Measurements from ENCODE around the gene CLOCK. TPM values are rescaled to one million over a fixed set of nuclear protein-coding genes. Genes with fewer than 3 reads are reported as not detected.

The CLOCK gene
- total RNA-seq, 1 donor from 2014 or later = 26.1 TPM

- Mint-ChIP-seq H3K4me3 (ENCODE audit: unreplicated experiment) (peak overlapping the region; percentile 98), H3K9me3 (ENCODE audit: low read depth) (no peaks in the 10 kb centered on the region), H3K27ac (ENCODE audit: unreplicated experiment) (peak overlapping the region; percentile 97), H3K4me1 (ENCODE audit: low read depth) (peaks cover 54% of the 10 kb centered on the region), H3K36me3 (ENCODE audit: low read depth) (peaks cover 15% of the 10 kb centered on the region), H3K27me3 (ENCODE audit: low read depth) (no peaks in the 10 kb centered on the region)
- TF ChIP-seq CTCF (IDR thresholded peaks at IDR 0.05) = no peak
- DNase-seq (ENCODE audit: low spot score) = no peak
These were observed 148.2 kb downstream of the CLOCK start for GRCh38 chr4:55398461-55398860.

GRCh38 chr4:55397520-55398321 lies 149.0 kb downstream of the CLOCK start:
- no peak for DNase-seq (ENCODE audit: low spot score)
- H3K4me1 Mint-ChIP-seq (ENCODE audit: low read depth) = peaks cover 51% of the 10 kb centered on the region
- H3K4me3 Mint-ChIP-seq (ENCODE audit: unreplicated experiment) = peak overlapping the region; percentile 98
- peak overlapping the region; percentile 97 for H3K27ac Mint-ChIP-seq (ENCODE audit: unreplicated experiment)
- no peak for TF ChIP-seq CTCF (IDR thresholded peaks at IDR 0.05)
- no peaks in the 10 kb centered on the region for H3K9me3 Mint-ChIP-seq (ENCODE audit: low read depth)
- H3K36me3 Mint-ChIP-seq (ENCODE audit: low read depth) = peaks cover 12% of the 10 kb centered on the region
- no peaks in the 10 kb centered on the region for H3K27me3 Mint-ChIP-seq (ENCODE audit: low read depth)

- peak overlapping the region; percentile 97 for H3K27ac Mint-ChIP-seq (ENCODE audit: unreplicated experiment)
- no peak for TF ChIP-seq CTCF (IDR thresholded peaks at IDR 0.05)
- no peaks in the 10 kb centered on the region for H3K9me3 Mint-ChIP-seq (ENCODE audit: low read depth)
- DNase-seq (ENCODE audit: low spot score) = no peak
- H3K36me3 Mint-ChIP-seq (ENCODE audit: low read depth) = peaks cover 12% of the 10 kb centered on the region
- no peaks in the 10 kb centered on the region for H3K27me3 Mint-ChIP-seq (ENCODE audit: low read depth)
- H3K4me1 Mint-ChIP-seq (ENCODE audit: low read depth) = peaks cover 51% of the 10 kb centered on the region
- H3K4me3 Mint-ChIP-seq (ENCODE audit: unreplicated experiment) = peak overlapping the region; percentile 98
These were observed 149.6 kb downstream of the CLOCK start for GRCh38 chr4:55397126-55397436.

- Mint-ChIP-seq H3K27ac (ENCODE audit: unreplicated experiment) (peak overlapping the region; percentile 97), H3K9me3 (ENCODE audit: low read depth) (no peaks in the 10 kb centered on the region), H3K4me1 (ENCODE audit: low read depth) (peaks cover 51% of the 10 kb centered on the region), H3K36me3 (ENCODE audit: low read depth) (peaks cover 12% of the 10 kb centered on the region), H3K27me3 (ENCODE audit: low read depth) (no peaks in the 10 kb centered on the region), H3K4me3 (ENCODE audit: unreplicated experiment) (peak overlapping the region; percentile 98)
- TF ChIP-seq CTCF (IDR thresholded peaks at IDR 0.05) = no peak
- DNase-seq (ENCODE audit: low spot score) = no peak
These were observed 150.2 kb downstream of the CLOCK start for GRCh38 chr4:55396308-55397125.

- TF ChIP-seq CTCF (IDR thresholded peaks at IDR 0.05) = no peak
- DNase-seq (ENCODE audit: low spot score) = peak; percentile 95
- H3K27ac Mint-ChIP-seq (ENCODE audit: unreplicated experiment) = peak within 1 kb of the TSS; percentile 97
- H3K9me3 Mint-ChIP-seq (ENCODE audit: low read depth) = no peaks in the 10 kb centered on the region
- no peaks in the 10 kb centered on the region for H3K27me3 Mint-ChIP-seq (ENCODE audit: low read depth)
- H3K36me3 Mint-ChIP-seq (ENCODE audit: low read depth) = peaks cover 12% of the 10 kb centered on the region
- H3K4me1 Mint-ChIP-seq (ENCODE audit: low read depth) = peaks cover 43% of the 10 kb centered on the region
- peak within 1 kb of the TSS; percentile 98 for H3K4me3 Mint-ChIP-seq (ENCODE audit: unreplicated experiment)
These were observed 151.0 kb downstream of the CLOCK start, which contains the start of gene TMEM165 for GRCh38 chr4:55395529-55396307. Gene TMEM165 (plus strand): TSS chr4:55395957. CDS start chr4:55396190, 233 bp downstream.

Measured in chondrocyte (in vitro differentiated cells).